ENCODE results near the gene NPAS3.

The NPAS3 gene

DNA sequence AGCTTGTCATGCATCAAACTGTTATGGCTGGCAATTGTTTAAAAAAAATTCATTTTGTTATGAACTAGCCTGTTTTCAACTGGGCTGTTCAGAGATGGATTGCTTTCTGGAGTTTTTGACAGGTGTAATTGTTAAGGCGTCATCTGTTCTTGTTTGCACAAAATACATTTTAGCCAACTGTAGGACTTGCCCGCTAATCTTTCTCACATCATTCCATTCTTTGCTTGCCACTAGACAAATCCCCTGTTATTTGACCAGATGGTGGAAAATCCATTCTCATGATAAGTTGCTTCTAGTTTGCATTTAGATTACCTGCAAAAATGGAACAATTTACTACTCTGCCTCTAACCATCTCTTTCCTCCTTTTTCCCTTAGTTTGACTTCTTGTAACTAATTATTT is 114.3 kb downstream of the NPAS3 start:
- no peak overlapping the region for H3K4me3 ChIP-seq (ENCODE audit: low read depth, low read length)
- no peak for DNase-seq (ENCODE audit: low read depth)
- TF ChIP-seq, protein P1, sequence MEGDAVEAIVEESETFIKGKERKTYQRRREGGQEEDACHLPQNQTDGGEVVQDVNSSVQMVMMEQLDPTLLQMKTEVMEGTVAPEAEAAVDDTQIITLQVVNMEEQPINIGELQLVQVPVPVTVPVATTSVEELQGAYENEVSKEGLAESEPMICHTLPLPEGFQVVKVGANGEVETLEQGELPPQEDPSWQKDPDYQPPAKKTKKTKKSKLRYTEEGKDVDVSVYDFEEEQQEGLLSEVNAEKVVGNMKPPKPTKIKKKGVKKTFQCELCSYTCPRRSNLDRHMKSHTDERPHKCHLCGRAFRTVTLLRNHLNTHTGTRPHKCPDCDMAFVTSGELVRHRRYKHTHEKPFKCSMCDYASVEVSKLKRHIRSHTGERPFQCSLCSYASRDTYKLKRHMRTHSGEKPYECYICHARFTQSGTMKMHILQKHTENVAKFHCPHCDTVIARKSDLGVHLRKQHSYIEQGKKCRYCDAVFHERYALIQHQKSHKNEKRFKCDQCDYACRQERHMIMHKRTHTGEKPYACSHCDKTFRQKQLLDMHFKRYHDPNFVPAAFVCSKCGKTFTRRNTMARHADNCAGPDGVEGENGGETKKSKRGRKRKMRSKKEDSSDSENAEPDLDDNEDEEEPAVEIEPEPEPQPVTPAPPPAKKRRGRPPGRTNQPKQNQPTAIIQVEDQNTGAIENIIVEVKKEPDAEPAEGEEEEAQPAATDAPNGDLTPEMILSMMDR (IDR thresholded peaks at IDR 0.05; ENCODE audit: insufficient read depth, low read depth, low read length, missing control alignments), result no peak

DNA sequence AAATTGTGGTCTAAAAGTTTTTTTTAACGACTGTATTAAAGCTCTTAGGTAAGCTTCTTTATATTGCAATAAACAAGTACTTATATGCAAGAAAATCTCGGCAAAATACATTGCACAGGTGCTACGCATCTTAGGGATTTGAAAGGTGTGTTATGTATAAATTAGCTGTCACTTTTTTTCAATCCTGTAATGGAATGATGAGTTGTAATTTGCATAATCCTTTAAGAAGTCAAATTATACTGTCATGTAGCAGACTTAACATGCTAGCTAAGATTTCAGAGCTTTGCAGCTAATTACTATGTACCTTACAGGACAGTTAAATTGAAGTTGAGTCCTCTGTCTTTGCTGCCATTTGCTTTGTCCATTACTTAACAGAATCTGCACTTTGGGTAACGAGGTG is 117.5 kb downstream of the NPAS3 start:
- H3K4me3 ChIP-seq (ENCODE audit: low read depth, low read length), result no peak overlapping the region
- TF ChIP-seq, protein P1 (IDR thresholded peaks at IDR 0.05; ENCODE audit: insufficient read depth, low read depth, low read length, missing control alignments), result no peak
- DNase-seq (ENCODE audit: low read depth), result no peak

GRCh38 chr14:33057585-33057984 is 118.9 kb downstream of the NPAS3 start:
- DNase-seq (ENCODE audit: low read depth), result no peak
- TF ChIP-seq, protein P1 (IDR thresholded peaks at IDR 0.05; ENCODE audit: insufficient read depth, low read depth, low read length, missing control alignments), result no peak
- no peak overlapping the region for H3K4me3 ChIP-seq (ENCODE audit: low read depth, low read length)

DNA sequence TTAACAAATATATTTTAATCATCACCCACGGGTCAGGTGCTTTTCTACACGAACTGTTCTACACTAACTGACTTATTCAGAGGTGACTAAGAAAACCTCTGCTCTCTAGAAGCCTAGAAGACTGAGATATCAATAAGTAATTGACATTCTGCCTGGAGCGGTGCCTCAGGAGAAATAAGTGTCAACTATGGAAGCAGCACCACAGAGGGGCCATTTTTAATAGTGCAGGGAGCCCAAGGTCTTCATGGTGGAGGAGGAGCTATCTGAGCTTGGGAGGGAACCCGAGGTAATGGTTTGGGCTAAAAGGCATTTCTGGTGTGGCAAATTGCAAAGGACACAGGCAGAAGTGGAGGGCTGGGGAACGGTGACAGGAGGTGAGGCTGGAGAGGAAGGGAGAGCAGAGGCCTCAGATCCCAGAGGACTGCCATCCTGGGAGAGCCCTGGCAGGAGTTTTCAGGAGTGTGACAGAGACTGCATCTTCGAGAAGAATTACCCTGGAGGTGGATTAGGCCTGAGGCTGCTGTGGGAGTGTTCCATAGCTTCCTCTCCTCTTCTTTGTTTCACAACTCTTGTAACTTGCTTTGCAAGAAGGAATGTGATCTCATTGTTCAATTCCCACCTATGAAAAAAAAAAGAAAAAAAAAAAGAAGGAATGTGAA is 123.1 kb downstream of the NPAS3 start:
- TF ChIP-seq, protein P1 (IDR thresholded peaks at IDR 0.05; ENCODE audit: insufficient read depth, low read depth, low read length, missing control alignments), result no peak
- no peak for DNase-seq (ENCODE audit: low read depth)
- no peak overlapping the region for H3K4me3 ChIP-seq (ENCODE audit: low read depth, low read length)

- DNase-seq (ENCODE audit: low read depth), result no peak
- TF ChIP-seq, protein P1 (IDR thresholded peaks at IDR 0.05; ENCODE audit: insufficient read depth, low read depth, low read length, missing control alignments), result no peak
- no peak overlapping the region for H3K4me3 ChIP-seq (ENCODE audit: low read depth, low read length)
Observed at GRCh38 chr14:33062476-33062875, 123.8 kb downstream of the NPAS3 start.

DNA sequence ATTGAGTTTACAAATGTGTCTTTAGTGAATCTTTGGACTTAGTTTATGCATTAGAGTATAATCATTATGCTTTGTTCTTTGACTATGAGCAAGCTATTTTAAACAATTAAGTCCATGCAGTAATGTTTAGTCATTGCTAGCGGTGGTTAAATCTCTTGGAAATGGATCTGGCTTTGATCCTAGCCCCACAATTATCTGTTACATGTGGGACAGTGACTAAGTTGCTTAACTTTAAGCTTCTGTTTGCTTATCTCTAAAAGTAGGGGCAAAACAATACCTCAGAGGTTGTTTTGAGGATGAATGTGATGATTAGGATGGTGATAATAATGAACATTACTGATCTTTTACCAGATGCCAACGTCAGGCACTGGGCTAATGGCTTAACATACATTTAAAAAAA is 124.2 kb downstream of the NPAS3 start:
- DNase-seq (ENCODE audit: low read depth), result no peak
- H3K4me3 ChIP-seq (ENCODE audit: low read depth, low read length), result no peak overlapping the region
- TF ChIP-seq, protein P1 (IDR thresholded peaks at IDR 0.05; ENCODE audit: insufficient read depth, low read depth, low read length, missing control alignments), result no peak

DNA sequence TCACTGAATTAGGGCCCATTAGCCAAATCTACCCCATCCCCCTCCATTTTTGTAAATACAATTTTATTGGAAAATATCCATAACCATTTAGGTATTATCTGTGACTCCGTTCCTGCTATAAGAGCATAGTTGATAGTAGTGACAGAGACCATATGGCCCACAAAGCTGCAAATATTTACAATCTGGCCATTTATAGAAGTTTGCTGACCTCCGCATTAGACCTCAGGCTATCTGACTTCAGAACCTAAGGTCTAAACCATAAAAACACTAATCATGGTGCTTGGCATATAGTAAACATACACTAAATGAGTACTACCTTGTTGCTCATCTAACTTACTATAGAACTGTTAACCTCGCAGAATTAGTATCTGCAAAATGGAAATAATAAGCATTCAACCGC is 124.8 kb downstream of the NPAS3 start:
- TF ChIP-seq, protein P1 (IDR thresholded peaks at IDR 0.05; ENCODE audit: insufficient read depth, low read depth, low read length, missing control alignments), result no peak
- H3K4me3 ChIP-seq (ENCODE audit: low read depth, low read length), result no peak overlapping the region
- no peak for DNase-seq (ENCODE audit: low read depth)
